Activated naive CD4-positive, alpha-beta T cell treated with anti-CD3 and anti-CD28 coated beads for 36 hours (primary cell): Measurements from ENCODE around the gene TRIM46. TPM values are rescaled to one million over a fixed set of nuclear protein-coding genes. Genes with fewer than 3 reads are reported as not detected.
"Not testable (repeated sequence)": the region's sequence is repeated elsewhere in the genome, so short reads cannot be mapped to it uniquely, and the experiment has no call there.

ENCODE experiments used
- CTCF ChIA-PET: fragments of 350-600 bp; sonication (Branson Sonifier 250); formaldehyde crosslinking; loops from one replicate; lab custom pipeline; 2021; ENCODE audit warnings: antibody characterized with exemption; lab: Charles Lee
- DNase-seq: peaks from one replicate; pipeline ENCODE4 v3.0.0-alpha.2; 2020
- H3K27ac Mint-ChIP-seq: one replicate; pipeline ENCODE4 v1.8.0; 2021; ENCODE audit warnings: mild to moderate bottlenecking, mixed read lengths
- H3K27me3 Mint-ChIP-seq: one replicate; pipeline ENCODE4 v1.8.0; 2021; ENCODE audit warnings: low read depth, mixed read lengths
- H3K36me3 Mint-ChIP-seq: one replicate; pipeline ENCODE4 v1.8.0; 2021; ENCODE audit warnings: low read depth, mixed read lengths
- H3K4me1 Mint-ChIP-seq: one replicate; pipeline ENCODE4 v1.8.0; 2021; ENCODE audit warnings: low read depth, mixed read lengths
- H3K4me3 Mint-ChIP-seq: one replicate; pipeline ENCODE4 v1.8.0; 2021; ENCODE audit warnings: mild to moderate bottlenecking, moderate library complexity, mixed read lengths
- H3K9me3 Mint-ChIP-seq: one replicate; pipeline ENCODE4 v1.8.0; 2021; ENCODE audit warnings: mixed read lengths
- intact Hi-C: fragments of 100-400 bp; cut with micrococcal nuclease; formaldehyde crosslinking; loops from one replicate; pipeline ENCODE4 v1.15.1; 2023
- total RNA-seq, 2 experiments: library from RNA; stranded (reverse); gene quantifications; one replicate each; pipeline ENCODE4 v1.2.3, GENCODE V29; 2021

TRIM46 gene
- total RNA-seq, 2 experiments from 2014 or later = 3.2 to 3.6 TPM

GRCh38 chr1:155212051-155212440, 38.4 kb downstream of the TRIM46 start:
- H3K27me3 Mint-ChIP-seq, H3K9me3 Mint-ChIP-seq, H3K27ac Mint-ChIP-seq, DNase-seq, CTCF ChIA-PET, H3K36me3 Mint-ChIP-seq, H3K4me3 Mint-ChIP-seq, intact Hi-C loops: not testable (repeated sequence)
- H3K4me1 Mint-ChIP-seq = peaks cover 27% of the 10 kb centered on the region

- intact Hi-C loops, CTCF ChIA-PET, H3K9me3 Mint-ChIP-seq, H3K27ac Mint-ChIP-seq, H3K4me3 Mint-ChIP-seq, H3K27me3 Mint-ChIP-seq, H3K36me3 Mint-ChIP-seq, DNase-seq: not testable (repeated sequence)
- peaks cover 17% of the 10 kb centered on the region for H3K4me1 Mint-ChIP-seq
Measured at GRCh38 chr1:155214702-155215101, 41.1 kb downstream of the TRIM46 start.

GRCh38 chr1:155218854-155219591, 45.4 kb downstream of the TRIM46 start:
- Mint-ChIP-seq H3K9me3 (no peaks in the 10 kb centered on the region), H3K27ac (no peak overlapping the region), H3K27me3 (no peaks in the 10 kb centered on the region), H3K4me1 (peaks cover 10% of the 10 kb centered on the region), H3K4me3 (no peak overlapping the region), H3K36me3 (peaks cover 4% of the 10 kb centered on the region)
- DNase-seq = peak; percentile 41
- CTCF ChIA-PET = interaction anchor here (0.7 to 2.3 kb wide), 5 partner anchors 10 to 46 kb away, joined by 3 to 7 read pairs (median 4); partner anchors contain the start of genes KRTCAP2 and THBS3
- intact Hi-C loops = no loop called here

GRCh38 chr1:155219592-155220031, 46.0 kb downstream of the TRIM46 start:
- peaks cover 10% of the 10 kb centered on the region for H3K4me1 Mint-ChIP-seq
- no peaks in the 10 kb centered on the region for H3K9me3 Mint-ChIP-seq
- H3K4me3 Mint-ChIP-seq = no peak overlapping the region
- no peaks in the 10 kb centered on the region for H3K27me3 Mint-ChIP-seq
- no peak overlapping the region for H3K27ac Mint-ChIP-seq
- CTCF ChIA-PET = interaction anchor here (1.2 to 2.3 kb wide), 3 partner anchors 12 to 47 kb away, joined by 3 to 7 read pairs (median 4); partner anchors contain the start of genes KRTCAP2 and THBS3
- intact Hi-C loops = no loop called here
- DNase-seq = no peak
- peaks cover 4% of the 10 kb centered on the region for H3K36me3 Mint-ChIP-seq

- H3K4me3 Mint-ChIP-seq, intact Hi-C loops, H3K9me3 Mint-ChIP-seq, H3K27me3 Mint-ChIP-seq, H3K36me3 Mint-ChIP-seq, DNase-seq, H3K27ac Mint-ChIP-seq: not testable (repeated sequence)
- CTCF ChIA-PET = interaction anchor here (1.3 kb wide), 1 partner anchor 30 kb away, joined by 3 read pairs; no protein-coding TSS in a partner anchor
- peaks cover 14% of the 10 kb centered on the region for H3K4me1 Mint-ChIP-seq
Measured at GRCh38 chr1:155220211-155220965, 46.7 kb downstream of the TRIM46 start.

- no peaks in the 10 kb centered on the region for H3K9me3 Mint-ChIP-seq
- H3K4me1 Mint-ChIP-seq = peaks cover 31% of the 10 kb centered on the region
- H3K4me3 Mint-ChIP-seq = no peak overlapping the region
- no peak overlapping the region for H3K27ac Mint-ChIP-seq
- DNase-seq = no peak
- H3K36me3 Mint-ChIP-seq = peaks cover 13% of the 10 kb centered on the region
- intact Hi-C loops = no loop called here
- H3K27me3 Mint-ChIP-seq = no peaks in the 10 kb centered on the region
- CTCF ChIA-PET = interaction anchor here (1.4 to 5.4 kb wide), 3 partner anchors 17 to 46 kb away, joined by 5 to 57 read pairs (median 8); partner anchors contain the start of genes MTX1 and THBS3
Measured at GRCh38 chr1:155223047-155223446, 49.4 kb downstream of the TRIM46 start.

- Mint-ChIP-seq H3K4me3 (peak overlapping the region; percentile 89), H3K27ac (peak overlapping the region; percentile 96), H3K4me1 (peaks cover 31% of the 10 kb centered on the region), H3K36me3 (peaks cover 13% of the 10 kb centered on the region)
- CTCF ChIA-PET = interaction anchor here (1.0 to 5.4 kb wide), 3 partner anchors 20 to 48 kb away, joined by 3 to 57 read pairs (median 13); partner anchors contain the start of genes MTX1 and THBS3
- H3K27me3 Mint-ChIP-seq, intact Hi-C loops, H3K9me3 Mint-ChIP-seq, DNase-seq: not testable (repeated sequence)
Measured at GRCh38 chr1:155225404-155225759, 51.7 kb downstream of the TRIM46 start.

- H3K4me1 Mint-ChIP-seq = peaks cover 31% of the 10 kb centered on the region
- peak; percentile 93 for DNase-seq
- H3K4me3 Mint-ChIP-seq = peak overlapping the region; percentile 89
- peaks cover 13% of the 10 kb centered on the region for H3K36me3 Mint-ChIP-seq
- intact Hi-C loops = loop anchor here (1.0 kb wide), 3 partner anchors 19 to 140 kb away; partner anchors contain the start of gene THBS3
- no peaks in the 10 kb centered on the region for H3K27me3 Mint-ChIP-seq
- no peaks in the 10 kb centered on the region for H3K9me3 Mint-ChIP-seq
- CTCF ChIA-PET = interaction anchor here (0.7 to 5.4 kb wide), 10 partner anchors 10 to 54 kb away, joined by 3 to 57 read pairs (median 8); partner anchors contain the start of genes KRTCAP2, MTX1 and THBS3
- peak overlapping the region; percentile 96 for H3K27ac Mint-ChIP-seq
Measured at GRCh38 chr1:155226188-155226909, 52.7 kb downstream of the TRIM46 start.

- CTCF ChIA-PET = interaction anchor here (0.7 to 5.4 kb wide), 10 partner anchors 10 to 54 kb away, joined by 3 to 57 read pairs (median 8); partner anchors contain the start of genes KRTCAP2, MTX1 and THBS3
- peak; percentile 72 for DNase-seq
- peak overlapping the region; percentile 96 for H3K27ac Mint-ChIP-seq
- peaks cover 13% of the 10 kb centered on the region for H3K36me3 Mint-ChIP-seq
- intact Hi-C loops = loop anchor here (1.0 kb wide), 8 partner anchors 17 to 141 kb away; partner anchors contain the start of genes FDPS, SCAMP3 and THBS3
- peaks cover 31% of the 10 kb centered on the region for H3K4me1 Mint-ChIP-seq
- peak overlapping the region; percentile 89 for H3K4me3 Mint-ChIP-seq
- H3K27me3 Mint-ChIP-seq = no peaks in the 10 kb centered on the region
- no peaks in the 10 kb centered on the region for H3K9me3 Mint-ChIP-seq
Measured at GRCh38 chr1:155226910-155227260, 53.2 kb downstream of the TRIM46 start.

GRCh38 chr1:155227261-155228095, 53.8 kb downstream of the TRIM46 start:
- CTCF ChIA-PET = interaction anchor here (0.7 to 5.4 kb wide), 9 partner anchors 9 to 55 kb away, joined by 3 to 57 read pairs (median 5); partner anchors contain the start of genes KRTCAP2, MTX1 and THBS3
- peak; percentile 100 for DNase-seq
- Mint-ChIP-seq H3K9me3 (no peaks in the 10 kb centered on the region), H3K4me1 (peaks cover 31% of the 10 kb centered on the region), H3K27me3 (no peaks in the 10 kb centered on the region), H3K27ac (peak overlapping the region; percentile 96), H3K4me3 (peak overlapping the region; percentile 89), H3K36me3 (peaks cover 11% of the 10 kb centered on the region)
- intact Hi-C loops = loop anchor here (1.0 kb wide), 5 partner anchors 17 to 97 kb away; partner anchors contain the start of genes FDPS and SCAMP3

GRCh38 chr1:155228096-155228427, 54.4 kb downstream of the TRIM46 start:
- Mint-ChIP-seq H3K27me3 (no peaks in the 10 kb centered on the region), H3K4me3 (peak overlapping the region; percentile 89), H3K4me1 (peaks cover 31% of the 10 kb centered on the region), H3K36me3 (peaks cover 11% of the 10 kb centered on the region), H3K27ac (peak overlapping the region; percentile 96), H3K9me3 (no peaks in the 10 kb centered on the region)
- DNase-seq = no peak
- intact Hi-C loops = no loop called here
- CTCF ChIA-PET = interaction anchor here (1.3 kb wide), 1 partner anchor 16 kb away, joined by 4 read pairs; no protein-coding TSS in a partner anchor
